ENCODE data around the gene KANSL3.

- no peak for TF ChIP-seq CTCF (IDR thresholded peaks at IDR 0.05)
- TF ChIP-seq POLR2A (IDR thresholded peaks at IDR 0.05): no peak
Observed at GRCh38 chr2:96656540-96656939, 18.4 kb upstream of the KANSL3 start.
